Measurements from ENCODE around the gene ERICH6B.

ERICH6B gene

DNA sequence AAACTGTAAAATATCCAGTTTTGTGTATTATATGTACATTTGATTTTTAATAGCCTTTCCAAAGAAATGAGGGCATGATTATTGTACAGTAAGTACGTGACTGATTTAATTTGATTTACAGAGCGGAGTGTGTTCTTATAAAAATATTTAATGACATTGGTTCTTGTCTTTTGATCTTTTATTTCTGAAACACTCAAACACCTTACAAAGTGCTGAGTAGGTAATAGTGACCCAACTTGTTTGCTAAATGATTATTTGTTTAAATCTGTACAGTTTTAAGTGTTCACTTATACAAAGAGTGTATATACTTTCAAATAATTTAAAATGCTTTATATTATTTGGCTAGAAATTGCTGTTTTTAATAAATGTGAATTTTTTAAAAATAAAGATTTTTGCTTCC is 79.3 kb downstream of the ERICH6B start:
- TF ChIP-seq, protein P1, sequence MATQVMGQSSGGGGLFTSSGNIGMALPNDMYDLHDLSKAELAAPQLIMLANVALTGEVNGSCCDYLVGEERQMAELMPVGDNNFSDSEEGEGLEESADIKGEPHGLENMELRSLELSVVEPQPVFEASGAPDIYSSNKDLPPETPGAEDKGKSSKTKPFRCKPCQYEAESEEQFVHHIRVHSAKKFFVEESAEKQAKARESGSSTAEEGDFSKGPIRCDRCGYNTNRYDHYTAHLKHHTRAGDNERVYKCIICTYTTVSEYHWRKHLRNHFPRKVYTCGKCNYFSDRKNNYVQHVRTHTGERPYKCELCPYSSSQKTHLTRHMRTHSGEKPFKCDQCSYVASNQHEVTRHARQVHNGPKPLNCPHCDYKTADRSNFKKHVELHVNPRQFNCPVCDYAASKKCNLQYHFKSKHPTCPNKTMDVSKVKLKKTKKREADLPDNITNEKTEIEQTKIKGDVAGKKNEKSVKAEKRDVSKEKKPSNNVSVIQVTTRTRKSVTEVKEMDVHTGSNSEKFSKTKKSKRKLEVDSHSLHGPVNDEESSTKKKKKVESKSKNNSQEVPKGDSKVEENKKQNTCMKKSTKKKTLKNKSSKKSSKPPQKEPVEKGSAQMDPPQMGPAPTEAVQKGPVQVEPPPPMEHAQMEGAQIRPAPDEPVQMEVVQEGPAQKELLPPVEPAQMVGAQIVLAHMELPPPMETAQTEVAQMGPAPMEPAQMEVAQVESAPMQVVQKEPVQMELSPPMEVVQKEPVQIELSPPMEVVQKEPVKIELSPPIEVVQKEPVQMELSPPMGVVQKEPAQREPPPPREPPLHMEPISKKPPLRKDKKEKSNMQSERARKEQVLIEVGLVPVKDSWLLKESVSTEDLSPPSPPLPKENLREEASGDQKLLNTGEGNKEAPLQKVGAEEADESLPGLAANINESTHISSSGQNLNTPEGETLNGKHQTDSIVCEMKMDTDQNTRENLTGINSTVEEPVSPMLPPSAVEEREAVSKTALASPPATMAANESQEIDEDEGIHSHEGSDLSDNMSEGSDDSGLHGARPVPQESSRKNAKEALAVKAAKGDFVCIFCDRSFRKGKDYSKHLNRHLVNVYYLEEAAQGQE (IDR thresholded peaks at IDR 0.05; ENCODE audit: insufficient replicate concordance, low read depth), result no peak
- TF ChIP-seq, protein P2, sequence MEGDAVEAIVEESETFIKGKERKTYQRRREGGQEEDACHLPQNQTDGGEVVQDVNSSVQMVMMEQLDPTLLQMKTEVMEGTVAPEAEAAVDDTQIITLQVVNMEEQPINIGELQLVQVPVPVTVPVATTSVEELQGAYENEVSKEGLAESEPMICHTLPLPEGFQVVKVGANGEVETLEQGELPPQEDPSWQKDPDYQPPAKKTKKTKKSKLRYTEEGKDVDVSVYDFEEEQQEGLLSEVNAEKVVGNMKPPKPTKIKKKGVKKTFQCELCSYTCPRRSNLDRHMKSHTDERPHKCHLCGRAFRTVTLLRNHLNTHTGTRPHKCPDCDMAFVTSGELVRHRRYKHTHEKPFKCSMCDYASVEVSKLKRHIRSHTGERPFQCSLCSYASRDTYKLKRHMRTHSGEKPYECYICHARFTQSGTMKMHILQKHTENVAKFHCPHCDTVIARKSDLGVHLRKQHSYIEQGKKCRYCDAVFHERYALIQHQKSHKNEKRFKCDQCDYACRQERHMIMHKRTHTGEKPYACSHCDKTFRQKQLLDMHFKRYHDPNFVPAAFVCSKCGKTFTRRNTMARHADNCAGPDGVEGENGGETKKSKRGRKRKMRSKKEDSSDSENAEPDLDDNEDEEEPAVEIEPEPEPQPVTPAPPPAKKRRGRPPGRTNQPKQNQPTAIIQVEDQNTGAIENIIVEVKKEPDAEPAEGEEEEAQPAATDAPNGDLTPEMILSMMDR (IDR thresholded peaks at IDR 0.05; ENCODE audit: insufficient read depth, low read length), result no peak
- TF ChIP-seq SPI1 (IDR thresholded peaks at IDR 0.05; ENCODE audit: borderline replicate concordance, low read depth) (no peak), POLR2AphosphoS5 (IDR thresholded peaks at IDR 0.05; ENCODE audit: low read depth) (no peak), GABPA (IDR thresholded peaks at IDR 0.05; ENCODE audit: low read depth) (no peak)
- Histone ChIP-seq H3K27ac (replicated peaks) (no peak overlapping the region), H3K4me3 (replicated peaks; ENCODE audit: insufficient read depth, low read length) (no peak overlapping the region), H3K27me3 (ENCODE audit: insufficient read depth, poor library complexity, severe bottlenecking) (no peaks in the 10 kb centered on the region)
- DNase-seq (ENCODE audit: low read depth in 1 of 2, low spot score in 1 of 2), result no peak

DNA sequence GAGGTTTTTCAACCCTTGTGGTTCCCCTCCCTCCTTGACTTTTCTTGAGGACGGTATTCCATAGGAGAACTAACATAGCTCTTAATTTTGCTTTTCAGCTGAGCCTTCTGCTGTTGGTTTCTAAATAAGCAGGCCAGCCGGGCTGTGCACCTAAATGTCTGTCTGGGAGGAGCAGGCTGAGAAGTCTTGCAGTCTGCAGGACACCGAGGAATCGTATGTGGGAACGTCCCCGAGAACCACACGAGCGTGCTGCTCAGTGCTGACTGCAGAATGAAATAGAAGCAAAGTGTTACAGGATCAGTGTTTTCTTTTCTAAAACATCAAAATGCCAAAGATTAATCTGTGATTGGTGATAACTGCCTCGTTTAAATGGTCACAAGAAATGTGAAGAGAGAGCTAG is 80.9 kb downstream of the ERICH6B start:
- no peaks in the 10 kb centered on the region for H3K27me3 ChIP-seq (ENCODE audit: insufficient read depth, poor library complexity, severe bottlenecking)
- no peak for TF ChIP-seq SPI1 (IDR thresholded peaks at IDR 0.05; ENCODE audit: borderline replicate concordance, low read depth)
- no peak for TF ChIP-seq POLR2AphosphoS5 (IDR thresholded peaks at IDR 0.05; ENCODE audit: low read depth)
- no peak for TF ChIP-seq GABPA (IDR thresholded peaks at IDR 0.05; ENCODE audit: low read depth)
- TF ChIP-seq, protein P2 (IDR thresholded peaks at IDR 0.05; ENCODE audit: insufficient read depth, low read length), result no peak
- TF ChIP-seq, protein P1 (IDR thresholded peaks at IDR 0.05; ENCODE audit: insufficient replicate concordance, low read depth), result no peak
- no peak for DNase-seq (ENCODE audit: low read depth in 1 of 2, low spot score in 1 of 2)
- no peak overlapping the region for H3K27ac ChIP-seq (replicated peaks)
- H3K4me3 ChIP-seq (replicated peaks; ENCODE audit: insufficient read depth, low read length), result no peak overlapping the region

DNA sequence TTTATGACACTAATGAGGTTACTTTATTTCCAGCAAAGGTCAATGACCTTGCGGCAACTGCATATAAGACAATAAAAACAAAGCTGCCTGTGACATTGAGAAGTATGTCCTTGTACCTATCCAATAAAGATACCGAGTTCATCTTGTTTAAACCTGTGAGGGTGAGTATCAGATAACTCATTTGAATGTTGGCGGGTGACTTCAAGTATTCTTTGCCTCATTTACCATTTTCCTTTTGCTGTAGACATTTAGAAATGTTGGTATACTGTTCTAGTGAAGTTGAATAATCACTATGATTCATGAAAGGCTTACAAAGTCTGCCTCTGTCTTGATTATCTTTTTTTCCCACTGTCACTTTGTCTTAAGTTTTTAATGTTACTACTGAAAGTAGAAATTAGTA is 85.8 kb downstream of the ERICH6B start:
- H3K4me3 ChIP-seq (replicated peaks; ENCODE audit: insufficient read depth, low read length), result no peak overlapping the region
- TF ChIP-seq GABPA (IDR thresholded peaks at IDR 0.05; ENCODE audit: low read depth), result no peak
- TF ChIP-seq SPI1 (IDR thresholded peaks at IDR 0.05; ENCODE audit: borderline replicate concordance, low read depth), result no peak
- TF ChIP-seq, protein P2 (IDR thresholded peaks at IDR 0.05; ENCODE audit: insufficient read depth, low read length), result no peak
- TF ChIP-seq, protein P1 (IDR thresholded peaks at IDR 0.05; ENCODE audit: insufficient replicate concordance, low read depth), result no peak
- no peak for TF ChIP-seq POLR2AphosphoS5 (IDR thresholded peaks at IDR 0.05; ENCODE audit: low read depth)
- H3K27ac ChIP-seq (replicated peaks), result no peak overlapping the region
- no peaks in the 10 kb centered on the region for H3K27me3 ChIP-seq (ENCODE audit: insufficient read depth, poor library complexity, severe bottlenecking)
- no peak for DNase-seq (ENCODE audit: low read depth in 1 of 2, low spot score in 1 of 2)
